ENCODE results near the gene ZNF649.

DNA sequence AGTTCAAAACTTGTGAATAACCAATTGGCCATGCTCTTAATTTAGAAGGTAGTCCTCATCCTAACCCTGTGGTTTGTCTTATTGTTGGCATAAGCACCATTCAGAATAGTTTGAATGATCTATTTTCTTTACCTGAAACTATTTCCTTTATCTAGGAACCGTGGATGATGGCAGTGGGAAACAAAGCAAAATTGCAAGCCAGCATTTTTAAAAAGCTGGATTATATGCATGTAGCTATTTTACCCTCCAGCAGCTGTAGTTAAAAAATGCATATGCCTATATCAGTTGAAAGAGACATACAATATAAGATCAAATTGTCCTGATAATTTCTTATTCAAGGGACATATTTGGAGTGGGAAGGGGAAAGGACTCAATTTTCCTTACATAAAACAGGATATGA lies 41.8 kb upstream of the ZNF649 start:
- TF ChIP-seq, protein P1, sequence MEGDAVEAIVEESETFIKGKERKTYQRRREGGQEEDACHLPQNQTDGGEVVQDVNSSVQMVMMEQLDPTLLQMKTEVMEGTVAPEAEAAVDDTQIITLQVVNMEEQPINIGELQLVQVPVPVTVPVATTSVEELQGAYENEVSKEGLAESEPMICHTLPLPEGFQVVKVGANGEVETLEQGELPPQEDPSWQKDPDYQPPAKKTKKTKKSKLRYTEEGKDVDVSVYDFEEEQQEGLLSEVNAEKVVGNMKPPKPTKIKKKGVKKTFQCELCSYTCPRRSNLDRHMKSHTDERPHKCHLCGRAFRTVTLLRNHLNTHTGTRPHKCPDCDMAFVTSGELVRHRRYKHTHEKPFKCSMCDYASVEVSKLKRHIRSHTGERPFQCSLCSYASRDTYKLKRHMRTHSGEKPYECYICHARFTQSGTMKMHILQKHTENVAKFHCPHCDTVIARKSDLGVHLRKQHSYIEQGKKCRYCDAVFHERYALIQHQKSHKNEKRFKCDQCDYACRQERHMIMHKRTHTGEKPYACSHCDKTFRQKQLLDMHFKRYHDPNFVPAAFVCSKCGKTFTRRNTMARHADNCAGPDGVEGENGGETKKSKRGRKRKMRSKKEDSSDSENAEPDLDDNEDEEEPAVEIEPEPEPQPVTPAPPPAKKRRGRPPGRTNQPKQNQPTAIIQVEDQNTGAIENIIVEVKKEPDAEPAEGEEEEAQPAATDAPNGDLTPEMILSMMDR (IDR thresholded peaks at IDR 0.05) = no peak
- no peak for TF ChIP-seq POLR2A (IDR thresholded peaks at IDR 0.05; ENCODE audit: low read depth)

Measured in esophagus muscularis mucosa (tissue), 3 donors.